ENCODE results near the gene DPYSL5.

GRCh38 chr2:26864226-26864625 lies 16.3 kb downstream of the DPYSL5 start:
- TF ChIP-seq FOXP2 (optimal IDR thresholded peaks at IDR 0.05; ENCODE audit: borderline replicate concordance, extremely low read depth, extremely low read length, insufficient read depth) (no peak), TAF1 (IDR thresholded peaks at IDR 0.05; ENCODE audit: borderline replicate concordance, insufficient read depth, low read length) (no peak), POLR2AphosphoS5 (IDR thresholded peaks at IDR 0.05; ENCODE audit: low read depth, low read length) (no peak), SIN3A (IDR thresholded peaks at IDR 0.05; ENCODE audit: borderline replicate concordance, insufficient read depth, low read length) (no peak)
- TF ChIP-seq, protein P1, sequence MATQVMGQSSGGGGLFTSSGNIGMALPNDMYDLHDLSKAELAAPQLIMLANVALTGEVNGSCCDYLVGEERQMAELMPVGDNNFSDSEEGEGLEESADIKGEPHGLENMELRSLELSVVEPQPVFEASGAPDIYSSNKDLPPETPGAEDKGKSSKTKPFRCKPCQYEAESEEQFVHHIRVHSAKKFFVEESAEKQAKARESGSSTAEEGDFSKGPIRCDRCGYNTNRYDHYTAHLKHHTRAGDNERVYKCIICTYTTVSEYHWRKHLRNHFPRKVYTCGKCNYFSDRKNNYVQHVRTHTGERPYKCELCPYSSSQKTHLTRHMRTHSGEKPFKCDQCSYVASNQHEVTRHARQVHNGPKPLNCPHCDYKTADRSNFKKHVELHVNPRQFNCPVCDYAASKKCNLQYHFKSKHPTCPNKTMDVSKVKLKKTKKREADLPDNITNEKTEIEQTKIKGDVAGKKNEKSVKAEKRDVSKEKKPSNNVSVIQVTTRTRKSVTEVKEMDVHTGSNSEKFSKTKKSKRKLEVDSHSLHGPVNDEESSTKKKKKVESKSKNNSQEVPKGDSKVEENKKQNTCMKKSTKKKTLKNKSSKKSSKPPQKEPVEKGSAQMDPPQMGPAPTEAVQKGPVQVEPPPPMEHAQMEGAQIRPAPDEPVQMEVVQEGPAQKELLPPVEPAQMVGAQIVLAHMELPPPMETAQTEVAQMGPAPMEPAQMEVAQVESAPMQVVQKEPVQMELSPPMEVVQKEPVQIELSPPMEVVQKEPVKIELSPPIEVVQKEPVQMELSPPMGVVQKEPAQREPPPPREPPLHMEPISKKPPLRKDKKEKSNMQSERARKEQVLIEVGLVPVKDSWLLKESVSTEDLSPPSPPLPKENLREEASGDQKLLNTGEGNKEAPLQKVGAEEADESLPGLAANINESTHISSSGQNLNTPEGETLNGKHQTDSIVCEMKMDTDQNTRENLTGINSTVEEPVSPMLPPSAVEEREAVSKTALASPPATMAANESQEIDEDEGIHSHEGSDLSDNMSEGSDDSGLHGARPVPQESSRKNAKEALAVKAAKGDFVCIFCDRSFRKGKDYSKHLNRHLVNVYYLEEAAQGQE (IDR thresholded peaks at IDR 0.05; ENCODE audit: insufficient read depth in 1 of 2, low read depth in 2 of 2, low read length in 2 of 2) = no peak

All from PFSK-1 (cell line).